Activated T-cell treated with anti-CD3 and anti-CD28 coated beads, Interleukin-2, amount 50 U/mL, for 24 hours (primary cell): ENCODE results near the gene ABCG8.

Source experiments
- DNase-seq: peaks from one replicate; pipeline ENCODE4 v3.0.0-alpha.2; 2020
- H3K27ac Mint-ChIP-seq: 2 replicates; pipeline ENCODE4 v1.8.0; 2020; ENCODE audit warnings: mild to moderate bottlenecking, mixed read lengths
- H3K27me3 Mint-ChIP-seq: 2 replicates; pipeline ENCODE4 v1.8.0; 2020; ENCODE audit warnings: mixed read lengths
- H3K36me3 Mint-ChIP-seq: 2 replicates; pipeline ENCODE4 v1.8.0; 2020; ENCODE audit warnings: low read depth, mixed read lengths
- H3K4me1 Mint-ChIP-seq: 2 replicates; pipeline ENCODE4 v1.8.0; 2020; ENCODE audit warnings: low read depth, mixed read lengths
- H3K4me3 Mint-ChIP-seq: 2 replicates; pipeline ENCODE4 v1.8.0; 2020; ENCODE audit warnings: mild to moderate bottlenecking, moderate library complexity, mixed read lengths
- H3K9me3 Mint-ChIP-seq: 2 replicates; pipeline ENCODE4 v1.8.0; 2020; ENCODE audit warnings: mixed read lengths

Gene ABCG8

GRCh38 chr2:43814711-43815110, 24.1 kb upstream of the ABCG8 start:
- no peaks in the 10 kb centered on the region for H3K27me3 Mint-ChIP-seq
- peaks cover 2% of the 10 kb centered on the region for H3K36me3 Mint-ChIP-seq
- H3K9me3 Mint-ChIP-seq, result no peaks in the 10 kb centered on the region
- peaks cover 8% of the 10 kb centered on the region for H3K4me1 Mint-ChIP-seq
- no peak for DNase-seq
- no peak overlapping the region for H3K27ac Mint-ChIP-seq
- no peak overlapping the region for H3K4me3 Mint-ChIP-seq

GRCh38 chr2:43818761-43819160, 20.0 kb upstream of the ABCG8 start:
- Mint-ChIP-seq H3K36me3 (no peaks in the 10 kb centered on the region), H3K4me3 (no peak overlapping the region), H3K27ac (no peak overlapping the region), H3K27me3 (peaks cover 19% of the 10 kb centered on the region), H3K9me3 (no peaks in the 10 kb centered on the region), H3K4me1 (peaks cover 8% of the 10 kb centered on the region)
- DNase-seq, result no peak

GRCh38 chr2:43819491-43820163, 19.1 kb upstream of the ABCG8 start:
- Mint-ChIP-seq H3K4me3 (no peak overlapping the region), H3K9me3 (no peaks in the 10 kb centered on the region), H3K27me3 (peaks cover 28% of the 10 kb centered on the region), H3K4me1 (peaks cover 8% of the 10 kb centered on the region), H3K36me3 (no peaks in the 10 kb centered on the region), H3K27ac (no peak overlapping the region)
- no peak for DNase-seq

DNA sequence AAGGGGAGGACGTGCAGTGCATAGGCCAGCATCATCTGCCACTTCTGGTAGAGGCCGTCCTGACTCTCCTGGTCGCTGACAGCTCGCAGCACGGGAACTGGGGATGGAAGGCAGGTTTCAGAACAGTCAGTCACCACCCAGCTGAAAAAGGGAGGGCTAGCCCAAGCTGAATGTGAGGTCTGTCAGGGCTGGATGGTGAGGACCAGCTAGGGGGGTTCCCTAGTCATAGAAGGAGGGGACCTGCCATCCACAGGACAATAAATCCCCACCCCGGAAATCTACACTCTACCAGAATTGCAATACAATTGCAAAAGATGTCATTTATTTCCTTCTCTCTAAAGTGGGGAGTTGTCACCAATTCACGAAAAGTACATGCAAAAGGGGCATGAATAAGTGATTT, 15.9 kb upstream of the ABCG8 start:
- H3K27ac Mint-ChIP-seq, result no peak overlapping the region
- DNase-seq, result no peak
- H3K4me3 Mint-ChIP-seq, result no peak overlapping the region
- H3K36me3 Mint-ChIP-seq, result no peaks in the 10 kb centered on the region
- H3K9me3 Mint-ChIP-seq, result no peaks in the 10 kb centered on the region
- peaks cover 36% of the 10 kb centered on the region for H3K27me3 Mint-ChIP-seq
- peaks cover 8% of the 10 kb centered on the region for H3K4me1 Mint-ChIP-seq

DNA sequence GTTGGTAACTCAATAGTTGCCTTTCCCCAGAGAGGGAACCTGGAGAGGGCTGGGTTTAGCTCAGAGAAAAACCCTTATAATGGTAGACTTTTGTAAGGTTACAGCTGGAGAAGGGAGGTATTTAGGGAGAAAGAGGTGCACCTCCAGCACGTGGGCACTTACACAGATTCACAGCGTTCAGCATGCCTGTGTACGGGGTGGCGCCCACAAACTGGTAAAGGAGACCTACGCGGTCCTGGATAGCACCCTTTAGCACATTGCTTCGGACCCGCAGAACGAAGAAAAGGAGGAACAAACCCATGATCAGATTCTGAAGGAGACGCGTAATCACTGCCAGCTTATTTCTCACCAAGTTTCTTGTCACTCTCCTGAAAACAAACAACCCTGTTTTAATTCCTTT, 15.0 kb upstream of the ABCG8 start:
- H3K27ac Mint-ChIP-seq, result no peak overlapping the region
- DNase-seq, result no peak
- no peaks in the 10 kb centered on the region for H3K9me3 Mint-ChIP-seq
- H3K4me3 Mint-ChIP-seq, result no peak overlapping the region
- no peaks in the 10 kb centered on the region for H3K36me3 Mint-ChIP-seq
- peaks cover 36% of the 10 kb centered on the region for H3K27me3 Mint-ChIP-seq
- H3K4me1 Mint-ChIP-seq, result peaks cover 2% of the 10 kb centered on the region

DNA sequence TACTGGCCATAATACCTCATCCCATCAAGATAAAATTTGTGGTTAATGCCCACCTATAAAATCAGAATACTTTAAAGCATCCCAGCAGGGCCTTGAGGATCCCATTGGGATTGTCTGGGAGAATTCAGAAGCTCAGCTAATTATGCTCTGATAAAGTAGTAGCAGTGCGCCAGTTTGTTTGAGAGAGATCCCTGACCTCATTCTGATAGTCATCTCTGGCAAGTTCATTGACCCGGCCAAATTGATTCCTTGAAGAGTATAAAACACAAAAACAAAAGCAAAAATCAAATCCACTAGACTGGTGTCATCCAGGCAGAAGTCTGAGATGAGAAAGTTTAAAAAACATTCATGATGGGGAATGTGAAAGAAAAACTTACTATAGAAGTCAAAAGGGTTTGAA, 14.3 kb upstream of the ABCG8 start:
- no peaks in the 10 kb centered on the region for H3K36me3 Mint-ChIP-seq

DNA sequence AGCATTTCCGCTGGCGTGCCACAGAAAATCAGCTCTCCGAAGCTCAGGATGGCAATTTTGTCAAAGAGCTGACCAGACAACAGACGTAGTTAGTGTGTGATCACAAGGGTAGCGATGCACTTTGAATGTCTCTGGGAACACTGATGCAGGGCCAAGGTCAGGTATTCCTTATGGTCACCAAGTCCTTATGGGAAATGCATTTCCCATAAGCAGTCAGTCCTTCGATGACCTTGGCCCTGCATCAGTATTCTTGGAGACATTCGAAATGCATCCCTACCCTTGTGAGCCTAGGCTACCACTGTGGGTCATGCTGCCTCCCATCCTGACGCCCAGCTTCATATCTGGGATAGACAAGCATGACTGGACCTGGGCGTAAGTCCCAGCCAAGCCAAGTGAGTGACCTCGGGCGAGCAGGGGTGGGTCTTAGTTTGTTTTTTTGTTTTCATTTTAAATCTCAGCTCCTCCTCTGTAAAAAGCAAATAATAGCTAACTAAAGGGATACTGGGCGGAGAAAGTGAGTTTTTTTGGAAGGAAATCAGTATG, 13.7 kb upstream of the ABCG8 start:
- no peak overlapping the region for H3K27ac Mint-ChIP-seq
- H3K9me3 Mint-ChIP-seq, result no peaks in the 10 kb centered on the region
- no peaks in the 10 kb centered on the region for H3K4me1 Mint-ChIP-seq
- H3K27me3 Mint-ChIP-seq, result peaks cover 43% of the 10 kb centered on the region
- no peak overlapping the region for H3K4me3 Mint-ChIP-seq
- H3K36me3 Mint-ChIP-seq, result no peaks in the 10 kb centered on the region
- no peak for DNase-seq

More for the DNA sequence above, 14.3 kb upstream of the ABCG8 start:
- Mint-ChIP-seq H3K4me1 (no peaks in the 10 kb centered on the region), H3K27me3 (peaks cover 39% of the 10 kb centered on the region), H3K4me3 (no peak overlapping the region), H3K27ac (no peak overlapping the region), H3K9me3 (no peaks in the 10 kb centered on the region)
- no peak for DNase-seq

- no peak for DNase-seq
- no peak overlapping the region for H3K27ac Mint-ChIP-seq
- no peaks in the 10 kb centered on the region for H3K36me3 Mint-ChIP-seq
- no peaks in the 10 kb centered on the region for H3K4me1 Mint-ChIP-seq
- H3K9me3 Mint-ChIP-seq, result no peaks in the 10 kb centered on the region
- no peak overlapping the region for H3K4me3 Mint-ChIP-seq
- H3K27me3 Mint-ChIP-seq, result peaks cover 50% of the 10 kb centered on the region
Observed at GRCh38 chr2:43825841-43826240, 12.9 kb upstream of the ABCG8 start.

DNA sequence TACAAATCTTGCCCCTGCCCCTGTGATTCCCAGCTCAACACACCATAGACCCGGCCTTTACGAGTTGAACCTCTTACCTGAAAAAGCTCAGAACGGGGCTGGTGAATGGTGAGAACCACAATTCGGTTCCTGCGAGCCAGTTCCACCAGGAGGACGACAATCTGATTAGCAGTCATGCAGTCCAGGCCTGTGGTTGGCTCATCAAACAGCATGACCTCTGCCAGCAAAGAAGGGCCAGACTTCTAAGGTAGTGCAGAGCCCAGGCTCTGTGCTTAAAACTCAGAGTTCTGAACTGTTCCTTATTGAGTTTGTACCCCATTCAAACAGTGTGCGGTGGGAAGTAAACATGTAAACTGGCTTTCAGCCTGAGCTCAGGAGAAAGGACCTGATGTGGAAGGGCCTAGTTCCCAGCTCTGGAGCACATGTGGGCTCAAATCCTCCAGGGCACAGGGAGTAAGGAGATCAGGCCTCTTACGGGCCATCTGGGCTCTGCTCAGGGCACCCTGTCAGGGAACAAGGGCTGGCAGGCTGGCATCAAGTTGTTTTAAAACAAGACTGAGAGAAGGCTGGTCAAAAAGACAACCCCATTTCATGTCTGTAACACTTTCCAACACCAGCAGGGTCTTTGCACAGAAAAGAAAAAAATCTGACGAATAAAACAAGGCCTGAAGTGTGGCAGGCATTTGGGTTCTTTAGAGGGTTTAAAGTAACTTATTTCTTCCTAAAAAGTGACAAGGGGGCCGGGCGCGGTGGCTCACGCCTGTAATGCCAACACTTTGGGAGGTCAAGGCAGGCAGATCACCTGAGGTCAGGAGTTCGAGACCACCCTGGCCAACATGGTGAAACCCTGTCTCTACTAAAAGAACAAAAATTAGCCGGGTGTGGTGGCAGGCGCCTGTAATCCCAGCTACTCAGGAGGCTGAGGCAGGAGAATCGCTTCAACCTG, 12.2 kb upstream of the ABCG8 start:
- Mint-ChIP-seq H3K36me3 (no peaks in the 10 kb centered on the region), H3K27me3 (peaks cover 52% of the 10 kb centered on the region), H3K4me1 (peaks cover 3% of the 10 kb centered on the region), H3K4me3 (no peak overlapping the region), H3K27ac (no peak overlapping the region), H3K9me3 (no peaks in the 10 kb centered on the region)
- no peak for DNase-seq

GRCh38 chr2:43831543-43832294, 7.1 kb upstream of the ABCG8 start:
- Mint-ChIP-seq H3K9me3 (no peaks in the 10 kb centered on the region), H3K4me1 (peaks cover 4% of the 10 kb centered on the region), H3K4me3 (no peak overlapping the region), H3K27ac (no peak overlapping the region), H3K36me3 (no peaks in the 10 kb centered on the region), H3K27me3 (peaks cover 31% of the 10 kb centered on the region)
- no peak for DNase-seq

- H3K9me3 Mint-ChIP-seq, result no peaks in the 10 kb centered on the region
- H3K27me3 Mint-ChIP-seq, result peaks cover 31% of the 10 kb centered on the region
- no peak overlapping the region for H3K4me3 Mint-ChIP-seq
- no peaks in the 10 kb centered on the region for H3K36me3 Mint-ChIP-seq
- peaks cover 4% of the 10 kb centered on the region for H3K4me1 Mint-ChIP-seq
- DNase-seq, result no peak
- no peak overlapping the region for H3K27ac Mint-ChIP-seq
Observed at GRCh38 chr2:43832457-43832856, 6.3 kb upstream of the ABCG8 start.

DNA sequence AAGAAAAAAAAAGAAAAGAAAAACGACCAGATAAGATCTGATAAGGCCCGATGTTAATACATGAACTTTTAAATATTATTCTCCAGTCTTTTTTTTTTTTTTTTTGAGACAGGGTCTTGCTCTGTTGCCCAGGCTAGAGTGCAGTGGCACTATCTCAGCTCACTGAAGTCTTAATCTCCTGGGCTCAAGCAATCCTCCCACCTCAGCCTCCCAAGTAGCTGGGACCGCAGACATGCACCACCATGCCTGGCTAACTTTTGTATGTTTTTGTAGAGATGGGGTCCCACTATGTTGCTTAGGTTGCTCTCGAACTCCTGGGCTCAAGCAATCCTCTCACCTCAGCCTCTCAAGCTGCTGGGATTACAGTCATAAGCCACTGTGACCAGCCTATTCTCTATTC, 1.7 kb upstream of the ABCG8 start:
- H3K4me3 Mint-ChIP-seq, result no peak overlapping the region
- H3K27ac Mint-ChIP-seq, result no peak overlapping the region
- H3K27me3 Mint-ChIP-seq, result peaks cover 10% of the 10 kb centered on the region
- no peaks in the 10 kb centered on the region for H3K4me1 Mint-ChIP-seq
- no peak for DNase-seq
- H3K9me3 Mint-ChIP-seq, result no peaks in the 10 kb centered on the region
- H3K36me3 Mint-ChIP-seq, result no peaks in the 10 kb centered on the region

GRCh38 chr2:43837831-43838559, 776 bp upstream of the ABCG8 start:
- Mint-ChIP-seq H3K27me3 (peaks cover under 1% of the 10 kb centered on the region), H3K36me3 (no peaks in the 10 kb centered on the region), H3K4me3 (no peak overlapping the region)

More at GRCh38 chr2:43837831-43838559, 776 bp upstream of the ABCG8 start:
- Mint-ChIP-seq H3K9me3 (no peaks in the 10 kb centered on the region), H3K27ac (no peak overlapping the region), H3K4me1 (no peaks in the 10 kb centered on the region)
- DNase-seq, result no peak
